SK-N-SH (cell line): ENCODE measurements around the gene COLQ. TPM values are rescaled to one million over a fixed set of nuclear protein-coding genes. Genes with fewer than 3 reads are reported as not detected.

Experiments
- CTCF ChIA-PET: fragments of 300-600, 350-600 bp; formaldehyde crosslinking; extraction: SDS; loops from one replicate; lab custom pipeline; 2021; lab: Yijun Ruan, JAX
- POLR2A ChIA-PET: fragments of 350-600 bp; sonication (Branson Sonifier 250); formaldehyde crosslinking; extraction: SDS; loops from one replicate; lab custom pipeline; 2020; ENCODE audit warnings: antibody characterized with exemption, inconsistent platforms; lab: Yijun Ruan, JAX
- DNase-seq: peaks from one replicate; pipeline ENCODE4 v3.0.0; 2012
- H2AFZ ChIP-seq: fragments of 200-600 bp; sonication (generic); 2 replicates; pipeline ENCODE4 v1.8.1; 2016; ENCODE audit warnings: antibody characterized with exemption, mild to moderate bottlenecking, low read depth
- H3F3A ChIP-seq: fragments of 200-600 bp; sonication (generic); replicated peaks from 2 replicates; pipeline ENCODE3; 2016; ENCODE audit warnings: antibody characterized with exemption, mild to moderate bottlenecking; ENCODE audit not compliant: insufficient read depth
- H3K27ac ChIP-seq, 2 experiments: fragments of 200-500 bp in 1 of 2; fragments of 200-600 bp in 1 of 2; sonication (Bioruptor generic) in 1 of 2; sonication (generic), shearing (Covaris generic) in 1 of 2; 2 replicates each; pipeline versions ENCODE4 v1.5.1 to v1.6.1; 2014 to 2016; ENCODE audit warnings: low read depth in 2 of 2, inconsistent platforms in 1 of 2, low read length in 1 of 2, mild to moderate bottlenecking in 1 of 2, mixed read lengths in 1 of 2
- H3K27me3 ChIP-seq: fragments of 200-600 bp; sonication (generic), shearing (Covaris generic); 2 replicates; pipeline ENCODE4 v1.6.1; 2016; ENCODE audit warnings: mixed run types; ENCODE audit not compliant: insufficient read depth
- H3K36me3 ChIP-seq, 2 experiments: fragments of 200-500 bp in 1 of 2; fragments of 200-600 bp in 1 of 2; sonication (Bioruptor generic) in 1 of 2; sonication (generic) in 1 of 2; replicated peaks in 1 of 2; 2 replicates each; pipeline versions ENCODE3 to v1.5.1; 2014 to 2016; ENCODE audit warnings: low read length in 1 of 2, mild to moderate bottlenecking in 1 of 2; ENCODE audit not compliant: insufficient read depth in 2 of 2, control insufficient read depth in 1 of 2
- H3K4me1 ChIP-seq, 2 experiments: fragments of 200-500 bp in 1 of 2; fragments of 200-600 bp in 1 of 2; sonication (Bioruptor generic) in 1 of 2; sonication (generic), shearing (Covaris generic) in 1 of 2; 2 replicates each; pipeline versions ENCODE4 v1.5.1 to v1.6.1; 2014 to 2016; ENCODE audit warnings: low read depth in 1 of 2, low read length in 1 of 2, mixed run types in 1 of 2; ENCODE audit not compliant: insufficient read depth in 2 of 2, control insufficient read depth in 1 of 2
- H3K4me2 ChIP-seq: fragments of 200-600 bp; sonication (generic), shearing (Covaris generic); 2 replicates; pipeline ENCODE4 v1.6.1; 2017; ENCODE audit warnings: mixed run types
- H3K4me3 ChIP-seq, 2 experiments: fragments of 200-500 bp in 1 of 2; fragments of 200-600 bp in 1 of 2; sonication (Bioruptor generic) in 1 of 2; sonication (generic), shearing (Covaris generic) in 1 of 2; 2 replicates each; pipeline versions ENCODE4 v1.5.1 to v1.8.1; 2014 to 2016; ENCODE audit warnings: low read depth in 2 of 2, inconsistent platforms in 1 of 2, low read length in 1 of 2, mild to moderate bottlenecking in 1 of 2, mixed read lengths in 1 of 2, moderate library complexity in 1 of 2
- H3K79me2 ChIP-seq: fragments of 200-600 bp; sonication (generic); 2 replicates; pipeline ENCODE4 v1.8.1; 2017; ENCODE audit warnings: mild to moderate bottlenecking; ENCODE audit not compliant: insufficient read depth
- H3K9ac ChIP-seq: fragments of 200-600 bp; sonication (generic); 2 replicates; pipeline ENCODE4 v1.6.1; 2017; ENCODE audit warnings: mixed run types
- H3K9me2 ChIP-seq: fragments of 200-600 bp; sonication (generic); 2 replicates; pipeline ENCODE4 v1.6.1; 2017; ENCODE audit warnings: mixed run types
- H3K9me3 ChIP-seq: fragments of 200-600 bp; sonication (generic); 2 replicates; pipeline ENCODE4 v1.6.1; 2017; ENCODE audit warnings: mixed run types, mild to moderate bottlenecking, moderate library complexity
- H4K20me1 ChIP-seq: fragments of 200-600 bp; sonication (generic); 2 replicates; pipeline ENCODE4 v1.6.1; 2017; ENCODE audit warnings: mild to moderate bottlenecking, mixed run types; ENCODE audit not compliant: insufficient read depth
- CHD2 ChIP-seq: fragments of 150-350 bp; IDR thresholded peaks from 2 replicates; pipeline ENCODE4 v1.6.1; 2018; ENCODE audit warnings: low read length; ENCODE audit not compliant: partially characterized antibody
- EZH2phosphoT487 ChIP-seq: fragments of 200-600 bp; sonication (generic); IDR thresholded peaks from 2 replicates; pipeline ENCODE4 v1.6.1; 2017; ENCODE audit warnings: low read depth, mixed run types, mild to moderate bottlenecking, antibody characterized with exemption, moderate library complexity, borderline replicate concordance
- FOSL2 ChIP-seq: IDR thresholded peaks from 2 replicates; pipeline ENCODE4 v1.4.0; 2012; ENCODE audit warnings: low read depth, mild to moderate bottlenecking, moderate library complexity, borderline replicate concordance
- MEF2A ChIP-seq: IDR thresholded peaks from 2 replicates; pipeline ENCODE4 v1.4.0; 2012; ENCODE audit warnings: low read depth, borderline replicate concordance
- NRF1 ChIP-seq: IDR thresholded peaks from 2 replicates; pipeline ENCODE4 v1.6.1; 2012; ENCODE audit warnings: low read depth, mild to moderate bottlenecking, low read length
- RCOR1 ChIP-seq: fragments of 150-350 bp; IDR thresholded peaks from 2 replicates; pipeline ENCODE4 v1.6.1; 2017; ENCODE audit warnings: antibody characterized with exemption, low read length
- RXRA ChIP-seq: IDR thresholded peaks from 2 replicates; pipeline ENCODE4 v1.4.0; 2012; ENCODE audit warnings: low read depth, mild to moderate bottlenecking, borderline replicate concordance
- SIN3A ChIP-seq: IDR thresholded peaks from 2 replicates; pipeline ENCODE4 v1.6.1; 2012; ENCODE audit warnings: low read depth, mild to moderate bottlenecking, low read length, moderate library complexity, borderline replicate concordance
- TCF12 ChIP-seq: IDR thresholded peaks from 2 replicates; pipeline ENCODE4 v1.4.0; 2012
- TEAD4 ChIP-seq: IDR thresholded peaks from 2 replicates; pipeline ENCODE4 v1.4.0; 2012; ENCODE audit warnings: mild to moderate bottlenecking, borderline replicate concordance; ENCODE audit not compliant: insufficient read depth
- YY1 ChIP-seq: IDR thresholded peaks from 2 replicates; pipeline ENCODE4 v1.4.0; 2012; ENCODE audit warnings: low read depth, mild to moderate bottlenecking
- WGBS: methylation state at CpG from one replicate; pipeline ENCODE4 v1.1.6; 2017; ENCODE audit warnings: low lambda C conversion rate; 5-methylcytosine and 5-hydroxymethylcytosine counted together
- polyA plus RNA-seq, 3 experiments: library from polyadenylated mRNA; depleted of rRNA; stranded (reverse); fragments of >200 nt; gene quantifications; 2 replicates each; pipeline ENCODE4 v1.2.3, GENCODE V29; 2012
- TF ChIP-seq, protein P1 (sequence below): IDR thresholded peaks from 2 replicates; pipeline ENCODE4 v1.4.0; 2012; ENCODE audit warnings: low read depth, borderline replicate concordance
- TF ChIP-seq, protein P2 (sequence below): IDR thresholded peaks from 2 replicates; pipeline ENCODE4; 2012

The COLQ gene
- polyA plus RNA-seq, 1 of the 3 experiments (the other 2 are of a cell fraction): 1.5 TPM

DNA sequence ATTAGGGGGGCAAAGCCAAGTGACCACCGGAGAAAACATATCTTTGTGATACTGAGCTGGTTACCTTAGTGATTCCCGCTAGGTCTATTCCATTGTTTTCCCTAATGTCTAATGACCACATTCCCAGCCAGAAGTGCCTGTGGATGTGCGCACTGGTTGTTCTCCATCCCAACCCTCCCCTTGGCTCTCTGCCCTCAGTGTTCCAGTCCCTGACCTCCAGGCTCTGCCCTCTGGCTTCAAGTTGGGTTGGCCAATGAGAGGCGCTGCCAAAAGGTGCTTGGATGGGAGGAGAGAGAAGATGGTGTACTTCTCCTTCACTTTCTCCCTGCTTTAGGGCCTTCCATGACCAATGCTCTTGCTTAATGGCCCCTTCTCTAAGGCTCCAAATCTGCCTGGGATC is 2.4 kb downstream of the COLQ start (continued):
- TF ChIP-seq, protein P1, sequence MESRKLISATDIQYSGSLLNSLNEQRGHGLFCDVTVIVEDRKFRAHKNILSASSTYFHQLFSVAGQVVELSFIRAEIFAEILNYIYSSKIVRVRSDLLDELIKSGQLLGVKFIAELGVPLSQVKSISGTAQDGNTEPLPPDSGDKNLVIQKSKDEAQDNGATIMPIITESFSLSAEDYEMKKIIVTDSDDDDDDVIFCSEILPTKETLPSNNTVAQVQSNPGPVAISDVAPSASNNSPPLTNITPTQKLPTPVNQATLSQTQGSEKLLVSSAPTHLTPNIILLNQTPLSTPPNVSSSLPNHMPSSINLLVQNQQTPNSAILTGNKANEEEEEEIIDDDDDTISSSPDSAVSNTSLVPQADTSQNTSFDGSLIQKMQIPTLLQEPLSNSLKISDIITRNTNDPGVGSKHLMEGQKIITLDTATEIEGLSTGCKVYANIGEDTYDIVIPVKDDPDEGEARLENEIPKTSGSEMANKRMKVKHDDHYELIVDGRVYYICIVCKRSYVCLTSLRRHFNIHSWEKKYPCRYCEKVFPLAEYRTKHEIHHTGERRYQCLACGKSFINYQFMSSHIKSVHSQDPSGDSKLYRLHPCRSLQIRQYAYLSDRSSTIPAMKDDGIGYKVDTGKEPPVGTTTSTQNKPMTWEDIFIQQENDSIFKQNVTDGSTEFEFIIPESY: no peak
- TF ChIP-seq FOSL2 (no peak), MEF2A (no peak), EZH2phosphoT487 (no peak), YY1 (no peak), NRF1 (no peak)

DNA sequence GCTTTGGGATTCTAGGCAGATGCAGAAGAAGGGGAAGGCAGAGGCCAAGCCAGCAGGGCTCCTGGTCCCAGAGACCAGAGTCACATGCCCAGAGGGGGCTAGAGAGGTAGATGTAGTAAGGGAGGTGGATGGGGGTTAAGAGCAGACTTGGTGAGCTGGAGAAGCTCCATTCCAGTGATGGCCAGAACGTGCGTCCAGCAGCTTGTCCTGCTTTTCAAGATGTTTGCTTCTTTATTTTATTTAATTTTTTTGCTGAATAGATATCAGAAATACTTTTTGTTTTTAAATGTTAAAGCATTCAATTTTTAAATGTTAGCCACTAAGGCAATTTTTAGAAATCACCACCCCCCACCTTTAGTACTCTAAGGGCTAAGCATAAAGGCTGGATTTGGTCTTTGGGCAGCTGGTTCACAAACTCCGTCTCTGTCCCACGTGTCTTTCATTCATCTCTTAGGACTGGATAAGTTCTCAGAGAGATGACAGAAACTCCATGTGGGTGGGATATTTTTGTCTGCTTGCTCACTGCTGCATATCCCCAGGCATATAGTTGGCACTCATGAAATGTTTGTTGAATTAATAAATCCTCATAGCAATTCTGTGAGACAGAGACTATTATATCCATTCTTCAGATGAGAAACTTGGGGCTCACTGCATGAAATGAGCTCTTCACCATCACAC is 6.7 kb downstream of the COLQ start:
- no peak overlapping the region for H3K4me2 ChIP-seq
- no peaks in the 10 kb centered on the region for H3K36me3 ChIP-seq
- H3K4me3 ChIP-seq: no peak overlapping the region; a peak in 1 of 4 replicates
- ChIA-PET CTCF (interaction anchor here (0.5 to 5.1 kb wide), 4 partner anchors 12 to 138 kb away, joined by 3 to 21 read pairs (median 4); no protein-coding TSS in a partner anchor), POLR2A (no interaction called here)
- no peaks in the 10 kb centered on the region for H3K9me3 ChIP-seq
- no peaks in the 10 kb centered on the region for H3K79me2 ChIP-seq
- no peak overlapping the region for H2AFZ ChIP-seq
- H4K20me1 ChIP-seq: no peaks in the 10 kb centered on the region
- no peak for DNase-seq
- no peak overlapping the region for H3K9ac ChIP-seq
- WGBS: 96% methylated on average over 4 of the region's 4 CpGs
- H3K27ac ChIP-seq: no peak overlapping the region
- TF ChIP-seq RCOR1: no peak
- no peak for TF ChIP-seq RXRA
- no peak for TF ChIP-seq CHD2
- no peak for TF ChIP-seq TEAD4
- TF ChIP-seq TCF12: no peak
- TF ChIP-seq, protein P2, sequence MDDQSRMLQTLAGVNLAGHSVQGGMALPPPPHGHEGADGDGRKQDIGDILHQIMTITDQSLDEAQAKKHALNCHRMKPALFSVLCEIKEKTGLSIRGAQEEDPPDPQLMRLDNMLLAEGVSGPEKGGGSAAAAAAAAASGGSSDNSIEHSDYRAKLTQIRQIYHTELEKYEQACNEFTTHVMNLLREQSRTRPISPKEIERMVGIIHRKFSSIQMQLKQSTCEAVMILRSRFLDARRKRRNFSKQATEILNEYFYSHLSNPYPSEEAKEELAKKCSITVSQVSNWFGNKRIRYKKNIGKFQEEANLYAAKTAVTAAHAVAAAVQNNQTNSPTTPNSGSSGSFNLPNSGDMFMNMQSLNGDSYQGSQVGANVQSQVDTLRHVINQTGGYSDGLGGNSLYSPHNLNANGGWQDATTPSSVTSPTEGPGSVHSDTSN: no peak
- no peak for TF ChIP-seq EZH2phosphoT487
- no peak for TF ChIP-seq YY1
- TF ChIP-seq SIN3A: no peak
- TF ChIP-seq, all 33 proteins: peak for 0
- no peaks in the 10 kb centered on the region for H3K9me2 ChIP-seq
- H3F3A ChIP-seq: no peaks in the 10 kb centered on the region
- H3K4me1 ChIP-seq: peaks cover 0 to 19% of the 10 kb centered on the region in 2 experiments; a peak in 1 of 4 replicates
- no peaks in the 10 kb centered on the region for H3K27me3 ChIP-seq
